ENCODE data around the gene BCHE. TPM values are rescaled to one million over a fixed set of nuclear protein-coding genes. Genes with fewer than 3 reads are reported as not detected.

Gene BCHE
- total RNA-seq, result 53.3 TPM

GRCh38 chr3:165837058-165837525 is at the start of gene BCHE:
BCHE (minus strand) TSS chr3:165837423; CDS start chr3:165831033, 6,390 bp downstream.

